ENCODE data around the gene IGSF9. TPM values are rescaled to one million over a fixed set of nuclear protein-coding genes. Genes with fewer than 3 reads are reported as not detected.

IGSF9 gene
- polyA plus RNA-seq, 10 donors, result 0.24 to 8.3 (median 0.53) TPM

GRCh38 chr1:159933347-159933746, 12.1 kb downstream of the IGSF9 start:
- DNase-seq, result no peak

GRCh38 chr1:159932296-159933285, 12.8 kb downstream of the IGSF9 start:
- DNase-seq, result no peak

- no peak for DNase-seq
Observed at GRCh38 chr1:159931795-159932173, 13.6 kb downstream of the IGSF9 start.

DNA sequence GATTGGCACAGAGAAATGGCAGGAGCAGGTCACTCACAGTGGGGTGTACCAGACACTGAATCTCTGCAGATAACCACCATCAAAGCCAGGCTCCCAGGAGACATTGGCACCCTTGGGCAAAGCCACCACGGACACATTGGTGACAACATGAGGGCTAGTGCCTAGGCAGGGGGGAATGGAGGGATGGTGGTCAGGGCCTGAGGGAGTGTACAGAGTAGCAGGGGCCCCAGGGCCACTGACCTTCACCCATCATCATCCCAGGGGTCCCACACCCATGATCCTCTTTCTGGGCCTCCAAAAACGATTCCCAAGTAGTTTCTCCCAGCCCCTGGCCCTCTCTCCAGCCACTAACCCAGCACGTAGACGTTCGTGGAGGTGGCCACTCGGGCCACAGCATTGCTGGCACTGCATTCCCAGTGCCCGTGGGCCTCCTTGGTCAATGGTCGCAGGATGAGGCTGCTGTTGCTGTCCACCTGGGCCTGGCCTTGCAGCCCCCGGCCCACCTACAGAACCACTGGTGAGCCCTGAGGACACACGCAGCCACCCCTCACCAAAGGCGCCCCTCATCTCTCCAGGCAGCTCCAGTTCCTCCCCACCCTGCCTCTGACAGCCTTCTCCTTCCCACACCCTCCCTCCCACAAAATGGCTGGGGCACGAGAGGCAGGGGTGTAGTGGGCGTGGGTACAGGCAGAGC, 14.2 kb downstream of the IGSF9 start:
- no peak for DNase-seq

DNA sequence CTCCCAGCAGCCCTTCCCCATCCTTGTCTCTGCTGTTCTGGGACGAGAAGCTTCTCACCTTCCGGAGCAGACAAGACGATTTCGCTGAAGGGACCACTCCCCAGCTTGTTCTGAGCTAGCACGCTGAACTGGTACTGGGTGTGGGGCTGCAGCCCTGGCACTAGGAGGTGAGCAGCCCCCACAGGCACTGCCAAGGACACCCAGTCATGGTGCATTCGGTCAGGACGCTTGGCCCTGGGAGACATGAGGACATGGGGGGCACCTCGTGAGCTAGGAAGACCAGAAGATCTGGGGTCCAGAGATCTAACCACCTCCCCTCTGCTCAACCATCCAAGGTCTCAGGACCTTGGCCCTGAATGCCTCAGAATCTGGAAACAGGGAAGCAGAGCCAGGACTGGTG, 14.8 kb downstream of the IGSF9 start:
- no peak for DNase-seq

DNA sequence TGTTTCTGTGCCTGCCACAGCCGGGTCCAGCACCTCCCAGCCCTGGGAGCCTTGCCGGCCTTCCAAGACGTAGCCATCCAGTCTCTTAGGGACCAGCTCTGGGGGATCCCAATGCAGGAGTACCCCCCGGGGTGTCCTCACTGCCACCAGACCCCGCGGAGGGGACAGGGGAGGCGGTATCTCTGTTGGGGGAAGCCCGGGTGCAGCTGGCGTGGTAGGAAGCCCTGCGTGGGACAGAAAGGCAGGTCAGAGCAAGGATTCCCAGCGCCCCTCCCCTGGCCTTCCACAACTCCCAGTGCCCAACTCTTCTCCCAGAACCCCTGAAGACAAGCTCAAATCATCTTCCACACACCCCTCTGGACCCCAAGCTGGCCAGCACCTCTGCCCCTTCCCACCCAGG, 15.2 kb downstream of the IGSF9 start:
- DNase-seq, result no peak

DNA sequence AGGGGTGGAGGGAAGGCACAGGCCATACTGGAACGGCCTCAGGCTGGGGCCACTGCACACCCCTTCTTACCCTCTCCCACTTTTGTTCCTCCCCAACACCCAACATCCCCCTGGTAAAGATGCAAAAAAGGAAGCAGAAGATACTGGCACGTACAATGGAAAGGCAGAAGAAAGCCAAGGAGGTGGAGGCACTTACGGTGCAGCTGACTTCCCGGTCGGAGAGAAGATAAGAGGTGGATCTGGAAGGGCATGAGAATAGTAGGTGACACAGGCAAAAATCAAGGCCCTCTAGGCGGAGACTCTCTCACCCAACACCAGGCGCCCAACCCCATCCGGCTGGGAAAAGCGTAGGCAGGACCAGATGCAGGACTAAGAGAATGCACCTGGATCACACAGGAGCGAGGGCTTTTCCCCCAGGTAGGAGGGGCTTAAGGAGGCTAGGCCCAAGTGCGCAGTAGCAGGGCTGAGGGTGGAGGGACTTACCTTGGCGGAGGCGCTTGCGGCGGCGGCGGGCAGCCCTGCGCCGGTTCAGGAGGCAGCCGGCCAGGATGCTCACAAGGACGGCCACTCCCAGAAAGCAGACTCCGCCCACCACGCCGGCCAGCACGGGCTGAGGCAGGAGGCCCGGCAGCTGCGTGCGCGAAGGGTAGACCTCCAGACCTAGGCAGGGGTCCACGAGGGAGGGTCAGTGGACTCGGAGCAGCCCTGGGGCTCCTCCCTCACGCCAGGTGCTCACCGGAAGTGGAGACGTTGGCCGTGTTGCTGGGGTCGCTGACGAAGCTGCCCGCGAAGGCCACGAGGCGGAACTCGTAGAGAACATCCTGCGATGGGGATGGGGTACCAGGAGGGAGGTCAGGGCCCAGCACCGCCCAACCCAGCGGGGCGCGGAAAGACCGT, 16.0 kb downstream of the IGSF9 start:
- no peak for DNase-seq

DNA sequence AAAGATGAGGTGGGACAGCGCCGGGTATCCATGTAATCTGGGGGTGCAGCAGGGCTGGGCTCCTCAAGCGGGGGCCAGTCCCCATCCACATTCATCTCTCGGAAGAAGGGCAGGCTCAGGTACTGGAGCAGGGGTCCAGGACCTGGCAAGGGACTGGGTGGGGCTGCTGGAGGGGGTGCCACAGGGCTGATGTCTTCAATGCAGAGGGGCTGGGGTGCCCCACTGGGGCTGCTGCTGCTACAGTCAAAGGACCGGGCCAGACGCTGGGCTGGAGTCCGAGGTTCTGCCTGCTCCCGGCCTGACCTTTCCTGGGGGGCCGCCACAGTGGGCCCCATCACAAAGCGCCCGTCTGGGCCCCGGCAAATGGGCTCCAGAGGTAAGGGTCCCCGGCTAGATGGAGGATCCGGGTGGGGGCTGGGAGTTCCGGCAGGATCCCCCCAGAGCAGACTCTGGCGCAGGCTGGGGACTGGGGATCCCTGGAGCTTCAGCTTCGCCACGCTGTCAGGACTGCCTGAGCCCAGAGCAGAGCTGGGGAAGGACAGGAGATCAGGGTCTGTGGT, 16.8 kb downstream of the IGSF9 start:
- DNase-seq, result no peak

DNA sequence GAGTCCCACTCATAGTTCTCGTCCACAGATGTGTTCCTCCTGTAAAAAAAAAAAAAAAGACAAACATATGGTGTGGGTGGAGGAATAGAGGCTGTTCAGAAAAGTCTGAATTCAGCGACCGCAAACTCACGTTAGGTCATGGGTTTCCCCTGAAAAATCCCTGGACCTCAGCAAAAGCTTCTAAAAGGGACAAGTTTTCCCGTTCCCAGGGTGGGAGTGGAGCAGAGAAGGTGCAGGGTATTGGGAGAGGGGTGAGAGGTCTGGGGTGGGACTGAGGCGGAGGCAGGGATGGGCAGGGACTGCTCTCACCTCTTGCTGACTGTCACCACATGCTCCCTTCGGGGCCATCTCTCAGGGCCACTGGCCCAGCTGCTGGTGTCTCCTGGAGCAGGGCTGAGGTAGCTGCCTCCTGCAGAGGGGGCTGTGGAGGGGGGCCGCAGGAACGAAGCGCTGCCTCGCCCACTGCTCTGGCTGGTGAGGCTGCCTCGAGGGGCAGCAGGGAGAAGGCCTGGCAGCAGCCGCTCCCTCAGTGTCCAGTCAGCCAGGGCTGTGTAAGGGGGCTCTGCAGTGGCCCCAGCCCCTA, 17.5 kb downstream of the IGSF9 start:
- peak in 1 of 3 donors; percentile 36 for DNase-seq

DNA sequence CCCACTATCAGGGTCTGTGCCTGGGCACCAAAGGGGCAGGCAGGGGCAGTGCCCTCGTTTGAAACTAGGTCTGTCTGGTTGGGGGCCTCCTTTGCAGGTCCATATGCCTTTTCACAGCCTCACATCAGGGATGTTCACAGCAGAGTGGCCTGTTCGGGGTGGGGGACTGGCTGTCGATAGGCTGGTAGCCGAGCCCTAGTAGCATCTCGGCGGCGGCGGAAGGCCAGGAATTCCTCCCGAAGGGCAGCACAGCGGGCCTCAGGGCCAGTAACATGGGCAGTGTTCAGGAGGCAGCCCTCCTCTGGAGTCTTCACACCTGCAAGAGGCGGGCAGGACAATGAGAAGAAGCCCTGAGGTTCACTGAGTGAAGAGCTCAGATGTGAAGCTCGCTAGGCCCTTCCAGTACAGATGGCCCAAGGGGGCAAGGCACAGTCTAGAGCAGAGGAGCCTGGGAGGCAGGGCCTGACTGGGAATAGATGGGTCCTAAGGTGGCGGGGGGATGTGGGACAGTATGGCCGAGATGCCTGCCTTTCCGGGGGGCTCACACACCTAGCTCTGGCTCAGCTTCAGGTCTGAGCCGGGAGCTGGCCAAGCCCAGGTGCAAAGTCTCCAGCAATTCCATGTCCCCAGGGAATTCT, 18.1 kb downstream of the IGSF9 start:
- no peak for DNase-seq

DNA sequence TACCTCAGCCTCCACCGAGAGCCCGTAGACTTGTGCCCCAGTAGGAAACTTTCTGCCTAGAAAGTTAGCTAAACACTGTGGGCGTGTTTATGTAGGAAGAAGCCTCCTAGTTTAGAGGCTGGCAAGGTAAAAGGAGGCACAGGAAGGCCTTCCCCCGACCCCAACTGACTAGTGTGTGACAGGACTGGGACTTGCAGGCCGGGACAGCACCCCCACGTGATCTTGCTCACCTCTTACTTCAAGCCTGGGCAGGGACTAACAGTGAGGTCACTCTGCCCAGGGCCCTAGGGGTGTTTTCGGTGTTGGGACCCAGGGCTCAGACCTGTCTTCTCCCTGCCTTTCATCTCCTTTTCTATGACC, 19.7 kb downstream of the IGSF9 start:
- DNase-seq, result no peak

- peak; percentile 89 to 97 (median 94) for DNase-seq
Observed at GRCh38 chr1:159924791-159925718, 20.4 kb downstream of the IGSF9 start, which contains the start of gene TAGLN2. TSS of gene TAGLN2 (minus strand) at chr1:159925507. CDS start at chr1:159920509, 4,998 bp downstream.

DNA sequence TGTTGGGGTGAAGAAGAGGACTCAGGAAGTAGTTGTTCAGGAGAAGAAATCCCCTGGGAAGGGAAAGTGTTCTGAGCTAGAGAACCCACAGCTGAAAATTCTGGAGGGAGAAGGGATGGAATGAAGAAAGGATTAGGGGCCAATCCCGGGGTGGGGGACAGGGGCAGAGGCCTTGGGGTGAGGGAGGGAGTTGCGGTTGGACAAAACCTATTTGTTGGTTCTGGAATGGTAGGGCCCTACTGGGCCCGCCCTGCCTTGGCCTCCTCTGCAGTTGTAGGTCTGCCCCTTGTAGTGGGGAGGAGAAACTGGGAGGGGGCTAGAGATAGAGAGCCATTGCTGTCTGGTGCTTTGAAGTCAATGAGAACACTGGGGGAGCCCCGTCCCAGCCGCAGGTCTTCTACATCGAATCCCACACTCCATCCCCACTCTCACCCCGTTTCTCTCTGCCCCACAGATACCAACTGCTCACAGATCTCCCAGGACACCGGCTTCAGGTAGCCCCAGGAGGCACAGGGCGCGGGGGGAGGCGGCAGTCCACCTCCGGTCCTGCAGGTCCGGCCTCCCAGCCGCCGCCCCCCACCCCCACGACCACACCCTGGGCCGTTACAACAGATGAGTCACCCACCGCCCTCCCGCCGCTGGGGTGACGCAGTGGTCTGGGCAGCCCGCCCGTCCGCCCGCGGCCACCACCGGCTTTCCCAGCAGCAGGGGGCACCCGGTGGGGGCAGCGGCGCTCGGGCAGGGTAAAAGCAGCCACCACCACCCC, 21.2 kb downstream of the IGSF9 start:
- peak; percentile 78 to 92 (median 81) for DNase-seq

DNA sequence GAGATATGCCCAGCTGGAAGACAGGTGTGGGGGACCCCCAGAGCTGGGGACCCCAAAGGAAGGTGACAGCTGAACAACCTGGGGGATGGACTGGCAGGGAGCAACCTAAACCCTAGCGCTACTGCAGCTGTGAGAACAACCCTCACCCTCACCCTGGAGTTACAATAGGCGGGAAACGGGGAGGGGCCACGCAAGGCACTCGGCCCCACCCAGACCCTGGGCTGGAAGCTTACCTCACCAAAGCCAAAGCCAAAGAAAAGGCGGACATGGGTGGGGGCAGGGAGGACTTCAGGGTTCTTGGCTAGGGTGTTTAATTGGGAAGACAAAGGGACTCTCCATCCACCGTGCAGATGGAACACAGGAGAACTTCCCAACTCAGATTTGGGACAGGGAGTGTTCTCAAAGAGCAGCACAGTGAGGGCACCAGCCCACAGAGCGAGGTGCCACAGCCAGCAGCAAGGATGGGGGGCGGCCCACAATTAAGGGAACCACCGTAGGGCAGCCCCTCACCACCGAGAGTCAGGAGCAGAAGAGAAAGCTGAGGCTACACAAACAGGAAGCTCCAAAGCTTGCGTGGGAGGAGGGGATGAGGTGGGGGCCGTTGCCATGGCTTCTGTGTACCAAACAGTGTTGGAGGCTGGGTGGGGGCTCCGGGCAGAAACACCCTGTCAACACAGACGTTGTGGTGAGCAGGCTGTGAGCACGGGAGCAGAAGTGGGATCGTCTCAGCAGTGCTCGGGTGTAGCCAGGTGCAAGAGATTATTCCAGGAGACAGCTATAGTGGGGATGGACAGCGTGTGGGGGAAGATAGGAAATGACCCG, 22.0 kb downstream of the IGSF9 start:
- DNase-seq, result peak; percentile 79 to 95 (median 90)

- peak; percentile 61 to 90 (median 68) for DNase-seq
Observed at GRCh38 chr1:159922511-159923202, 22.8 kb downstream of the IGSF9 start.

- DNase-seq, result peak in 1 of 3 donors; percentile 37
Observed at GRCh38 chr1:159921700-159922504, 23.5 kb downstream of the IGSF9 start.

Data from muscle of back (tissue), 11 donors.